H1 (cell line): ENCODE measurements around the gene LCORL. TPM values are rescaled to one million over a fixed set of nuclear protein-coding genes. Genes with fewer than 3 reads are reported as not detected.

Experiments used
- CHD7 ChIP-seq: fragments of 300-600 bp; sonication (generic); IDR thresholded peaks from 2 replicates; pipeline ENCODE4 v1.7.1; 2012; ENCODE audit warnings: low read length, moderate library complexity, mild to moderate bottlenecking, inconsistent platforms; ENCODE audit not compliant: insufficient replicate concordance
- polyA plus RNA-seq, 7 experiments: library from polyadenylated mRNA; depleted of rRNA in 3 of 7; stranded (reverse) in 5 of 7; unstranded in 2 of 7; fragments of >200 nt in 5 of 7; fragments of 200-250 nt in 2 of 7; gene quantifications; 1 replicate in 5 of 7; 2 replicates in 1 of 7; 4 replicates in 1 of 7; pipeline versions ENCODE4 v1.2.1 to v1.2.3, GENCODE V29; 2011 to 2013; ENCODE audit warnings: missing spikeins in 2 of 7, mixed read lengths in 2 of 7
- total RNA-seq: library from RNA; stranded (reverse); fragmentation: NEBNext Ultra II Directional; extraction: Animal tissue kit (Norgen Biotek cat#: 25700); gene quantifications from 2 replicates; pipeline ENCODE4 v1.2.1, GENCODE V29; 2021

LCORL gene
- total and polyA plus RNA-seq, 2 of the 8 experiments (the other 6 are each of a cell fraction or from before 2014, with no cell fraction given), result 2.2 to 19.2 TPM

GRCh38 chr4:17865866-17866363 lies 155.6 kb downstream of the LCORL start (continued):
- no peak for TF ChIP-seq CHD7
